Ishikawa (cell line): ENCODE results near the gene DNAAF9.

ENCODE experiments used
- CEBPB ChIP-seq: IDR thresholded peaks from 2 replicates; pipeline ENCODE4 v1.6.1; 2012
- EP300 ChIP-seq: IDR thresholded peaks from 2 replicates; pipeline ENCODE4 v1.6.1; 2012; ENCODE audit warnings: borderline replicate concordance
- FOXM1 ChIP-seq: IDR thresholded peaks from 2 replicates; pipeline ENCODE4 v1.6.1; 2012; ENCODE audit warnings: low read depth, borderline replicate concordance
- REST ChIP-seq: IDR thresholded peaks from 2 replicates; pipeline ENCODE4 v1.6.1; 2012; ENCODE audit warnings: low read depth, mild to moderate bottlenecking
- TAF1 ChIP-seq: IDR thresholded peaks from 2 replicates; pipeline ENCODE4 v1.6.1; 2012; ENCODE audit warnings: low read depth, mild to moderate bottlenecking
- TEAD4 ChIP-seq: IDR thresholded peaks from 2 replicates; pipeline ENCODE4 v1.6.1; 2012
- YY1 ChIP-seq: IDR thresholded peaks from 2 replicates; pipeline ENCODE4 v1.6.1; 2012; ENCODE audit warnings: low read depth

- TF ChIP-seq TEAD4 (no peak), CEBPB (no peak), FOXM1 (no peak), EP300 (no peak), TAF1 (no peak), REST (no peak), YY1 (no peak)
Measured at GRCh38 chr20:3392756-3393155, 14.7 kb downstream of the DNAAF9 start.
